Activated effector memory CD4-positive, alpha-beta T cell treated with Interleukin-2 at 50 U/mL for 16 hours (primary cell): Measurements from ENCODE around the gene ZDHHC4.

Experiments
- DNase-seq: peaks from one replicate; pipeline ENCODE4 v3.0.0-alpha.2; 2020

Gene ZDHHC4

DNA sequence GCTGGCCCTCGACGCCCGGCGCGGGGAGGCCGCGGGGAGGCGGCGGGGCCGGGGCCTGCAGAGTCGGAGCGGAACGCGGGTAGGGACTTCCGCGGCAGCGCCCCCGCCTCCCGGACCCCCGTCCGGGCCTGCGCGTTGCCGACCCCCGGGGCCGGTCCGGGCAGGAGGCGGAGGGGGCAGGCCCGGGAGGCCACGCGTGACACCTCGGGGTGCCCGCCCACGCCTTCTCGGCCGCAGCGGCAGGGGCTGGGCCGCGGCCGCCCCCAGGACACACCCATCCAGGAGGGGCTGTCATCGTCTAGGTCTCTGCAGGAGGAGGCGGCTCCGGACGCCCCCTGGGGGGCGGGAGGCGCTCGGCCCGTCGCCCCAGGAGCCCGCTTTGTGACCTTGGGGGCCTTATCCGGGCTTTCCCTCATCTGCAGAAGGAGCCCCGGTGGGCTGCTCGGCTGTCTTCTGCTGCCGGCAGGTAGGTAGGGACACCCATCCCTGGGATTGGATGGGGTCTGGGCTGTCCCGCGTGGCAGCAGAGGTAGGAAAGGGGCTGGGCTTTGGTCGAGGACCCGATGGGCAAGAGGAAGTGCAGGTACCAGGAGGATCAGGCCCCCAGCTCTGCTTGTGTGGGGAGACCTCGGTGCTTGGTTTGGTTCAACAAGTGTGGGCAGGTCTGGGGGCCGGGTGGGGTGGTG is 60.4 kb downstream of the ZDHHC4 start:
- peak; percentile 37 for DNase-seq
